ENCODE data around the gene MXRA7. TPM values are rescaled to one million over a fixed set of nuclear protein-coding genes. Genes with fewer than 3 reads are reported as not detected.

MXRA7 gene
- total RNA-seq, 2 experiments from 2014 or later, result 11.4 to 12.1 TPM

DNA sequence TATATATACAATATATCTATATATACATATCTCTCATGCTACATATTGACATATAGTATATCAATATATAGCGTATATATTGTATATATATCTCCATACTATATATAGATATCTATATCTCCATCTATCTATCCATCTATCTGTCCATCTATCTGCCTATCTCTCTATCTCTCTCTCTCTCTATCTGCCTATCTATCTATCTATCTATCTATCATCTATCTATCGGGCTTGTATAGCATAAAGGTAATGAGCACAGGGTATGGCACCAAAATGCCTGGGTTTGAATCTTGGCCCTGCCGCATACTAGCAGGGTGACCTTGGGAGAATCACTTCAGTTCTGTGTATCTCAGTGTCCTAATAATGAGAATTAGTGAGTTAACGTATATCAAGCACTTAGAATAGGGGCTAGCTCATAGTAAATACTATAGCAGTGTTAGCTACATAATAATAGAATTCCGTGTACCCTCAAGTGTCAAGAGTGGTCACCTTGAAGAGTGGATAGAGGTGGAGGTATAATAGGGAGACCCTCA is 68.7 kb downstream of the MXRA7 start:
- intact Hi-C loops (cut with DNase I, micrococcal nuclease), result no loop called here
- TF ChIP-seq, protein P1, sequence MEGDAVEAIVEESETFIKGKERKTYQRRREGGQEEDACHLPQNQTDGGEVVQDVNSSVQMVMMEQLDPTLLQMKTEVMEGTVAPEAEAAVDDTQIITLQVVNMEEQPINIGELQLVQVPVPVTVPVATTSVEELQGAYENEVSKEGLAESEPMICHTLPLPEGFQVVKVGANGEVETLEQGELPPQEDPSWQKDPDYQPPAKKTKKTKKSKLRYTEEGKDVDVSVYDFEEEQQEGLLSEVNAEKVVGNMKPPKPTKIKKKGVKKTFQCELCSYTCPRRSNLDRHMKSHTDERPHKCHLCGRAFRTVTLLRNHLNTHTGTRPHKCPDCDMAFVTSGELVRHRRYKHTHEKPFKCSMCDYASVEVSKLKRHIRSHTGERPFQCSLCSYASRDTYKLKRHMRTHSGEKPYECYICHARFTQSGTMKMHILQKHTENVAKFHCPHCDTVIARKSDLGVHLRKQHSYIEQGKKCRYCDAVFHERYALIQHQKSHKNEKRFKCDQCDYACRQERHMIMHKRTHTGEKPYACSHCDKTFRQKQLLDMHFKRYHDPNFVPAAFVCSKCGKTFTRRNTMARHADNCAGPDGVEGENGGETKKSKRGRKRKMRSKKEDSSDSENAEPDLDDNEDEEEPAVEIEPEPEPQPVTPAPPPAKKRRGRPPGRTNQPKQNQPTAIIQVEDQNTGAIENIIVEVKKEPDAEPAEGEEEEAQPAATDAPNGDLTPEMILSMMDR (IDR thresholded peaks at IDR 0.05), result no peak
- Mint-ChIP-seq H3K9me3 (peaks cover 3% of the 10 kb centered on the region), H3K4me3 (no peak overlapping the region), H3K27me3 (no peaks in the 10 kb centered on the region), H3K27ac (no peak overlapping the region), H3K36me3 (ENCODE audit: low read depth) (no peaks in the 10 kb centered on the region), H3K4me1 (ENCODE audit: low read depth) (peaks cover 20% of the 10 kb centered on the region)
- H3K4me1 ChIP-seq (ENCODE audit: insufficient read depth, low read length), result peaks cover 39% of the 10 kb centered on the region
- H3K9me3 ChIP-seq (ENCODE audit: control insufficient read depth in 1 of 2, insufficient read depth in 1 of 2, low read length in 2 of 2), result no peaks in the 10 kb centered on the region
- H3K4me3 ChIP-seq (ENCODE audit: low read length), result peak overlapping the region; percentile 8
- no peaks in the 10 kb centered on the region for H3K27me3 ChIP-seq (ENCODE audit: control insufficient read depth in 1 of 2, insufficient read depth in 2 of 2, low read length in 2 of 2)
- ChIA-PET CTCF (no interaction called here), POLR2A (no interaction called here)
- DNase-seq (no peak), ATAC-seq (ENCODE audit: poor library complexity) (no peak)
- no peaks in the 10 kb centered on the region for H3K36me3 ChIP-seq (ENCODE audit: insufficient read depth, low read length)
- no peak overlapping the region for H3K27ac ChIP-seq (ENCODE audit: low read depth in 1 of 2, low read length in 2 of 2)

DNA sequence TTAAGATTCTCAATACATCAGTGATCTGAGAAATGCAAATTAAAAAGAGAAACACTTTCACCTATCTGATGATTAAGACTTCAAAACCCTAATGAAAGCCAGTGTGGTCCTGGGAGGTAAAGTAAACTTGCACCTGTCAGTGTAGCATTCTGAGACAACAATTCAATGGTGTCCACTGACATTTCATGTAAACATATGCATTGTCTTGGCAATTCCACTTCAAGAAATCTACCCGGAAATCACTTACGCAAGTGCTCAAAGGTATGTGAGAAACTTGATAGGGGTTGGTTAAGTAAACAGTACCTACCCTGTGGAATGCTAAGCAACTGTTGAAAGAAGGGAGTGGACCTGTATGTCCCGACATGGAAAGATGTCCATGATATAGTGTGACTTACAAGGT is 69.3 kb downstream of the MXRA7 start:
- Mint-ChIP-seq H3K9me3 (peaks cover 1% of the 10 kb centered on the region), H3K36me3 (ENCODE audit: low read depth) (no peaks in the 10 kb centered on the region), H3K27me3 (no peaks in the 10 kb centered on the region), H3K4me3 (no peak overlapping the region), H3K27ac (no peak overlapping the region), H3K4me1 (ENCODE audit: low read depth) (peaks cover 20% of the 10 kb centered on the region)
- POLR2A ChIA-PET, result no interaction called here
- no peak overlapping the region for H3K27ac ChIP-seq (ENCODE audit: low read depth in 1 of 2, low read length in 2 of 2)
- H3K27me3 ChIP-seq (ENCODE audit: control insufficient read depth in 1 of 2, insufficient read depth in 2 of 2, low read length in 2 of 2), result no peaks in the 10 kb centered on the region
- H3K36me3 ChIP-seq (ENCODE audit: insufficient read depth, low read length), result no peaks in the 10 kb centered on the region
- TF ChIP-seq, protein P1 (IDR thresholded peaks at IDR 0.05), result no peak
- no peak for DNase-seq
- H3K4me3 ChIP-seq (ENCODE audit: low read length), result no peak overlapping the region
- intact Hi-C loops (cut with DNase I, micrococcal nuclease), result no loop called here
- ATAC-seq (ENCODE audit: poor library complexity), result no peak
- no peaks in the 10 kb centered on the region for H3K9me3 ChIP-seq (ENCODE audit: control insufficient read depth in 1 of 2, insufficient read depth in 1 of 2, low read length in 2 of 2)
- H3K4me1 ChIP-seq (ENCODE audit: insufficient read depth, low read length), result peaks cover 39% of the 10 kb centered on the region
- CTCF ChIA-PET, result no interaction called here

DNA sequence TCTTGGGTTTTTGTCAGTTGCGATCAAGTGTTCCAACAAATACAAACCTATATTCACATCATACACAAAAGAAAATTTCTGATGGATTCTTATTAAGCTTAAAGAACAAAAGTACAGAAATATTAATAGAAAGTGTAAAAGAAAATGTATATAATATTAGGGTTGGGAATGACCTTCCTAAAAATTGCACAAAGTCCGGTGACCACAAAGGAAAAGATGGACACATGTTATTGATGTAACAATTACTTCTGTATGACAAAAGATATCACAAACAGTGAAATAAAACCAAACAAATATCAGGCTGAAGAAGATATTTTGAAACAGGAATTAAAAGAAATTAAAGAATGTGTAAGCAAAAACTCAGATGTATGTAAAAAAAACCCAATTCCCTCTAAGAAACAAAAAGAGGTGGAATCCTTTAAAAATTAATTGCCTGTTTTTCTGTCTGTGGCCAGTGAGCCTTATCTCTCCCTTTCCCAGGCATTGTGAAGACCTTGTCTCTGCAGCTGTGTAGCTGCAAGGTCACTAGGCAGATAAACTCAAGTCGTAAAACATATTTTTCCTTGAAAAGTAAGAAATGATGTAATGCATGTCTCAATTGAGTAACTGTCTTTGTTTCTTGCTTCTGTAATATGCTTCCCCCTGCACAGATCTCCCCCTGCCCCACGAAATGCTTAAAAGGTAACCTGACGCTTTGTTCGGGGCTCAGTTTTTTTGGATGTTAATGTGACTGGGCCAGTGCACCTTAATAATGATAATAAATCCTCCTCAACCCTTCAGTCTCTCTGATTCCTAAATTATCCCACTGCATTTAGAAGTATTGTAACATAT is 70.0 kb downstream of the MXRA7 start:
- H3K4me3 ChIP-seq (ENCODE audit: low read length), result no peak overlapping the region
- H3K9me3 Mint-ChIP-seq, result no peaks in the 10 kb centered on the region
- peaks cover 20% of the 10 kb centered on the region for H3K4me1 Mint-ChIP-seq (ENCODE audit: low read depth)
- peaks cover 37% of the 10 kb centered on the region for H3K4me1 ChIP-seq (ENCODE audit: insufficient read depth, low read length)
- DNase-seq, result no peak
- no peak for ATAC-seq (ENCODE audit: poor library complexity)
- TF ChIP-seq, protein P1 (IDR thresholded peaks at IDR 0.05), result no peak
- no peaks in the 10 kb centered on the region for H3K36me3 Mint-ChIP-seq (ENCODE audit: low read depth)
- no peaks in the 10 kb centered on the region for H3K27me3 ChIP-seq (ENCODE audit: control insufficient read depth in 1 of 2, insufficient read depth in 2 of 2, low read length in 2 of 2)
- ChIA-PET CTCF (no interaction called here), POLR2A (no interaction called here)
- H3K36me3 ChIP-seq (ENCODE audit: insufficient read depth, low read length), result peaks cover 5% of the 10 kb centered on the region
- H3K27me3 Mint-ChIP-seq, result no peaks in the 10 kb centered on the region
- H3K9me3 ChIP-seq (ENCODE audit: control insufficient read depth in 1 of 2, insufficient read depth in 1 of 2, low read length in 2 of 2), result no peaks in the 10 kb centered on the region
- no peak overlapping the region for H3K27ac ChIP-seq (ENCODE audit: low read depth in 1 of 2, low read length in 2 of 2)
- H3K4me3 Mint-ChIP-seq, result no peak overlapping the region
- intact Hi-C loops (cut with DNase I, micrococcal nuclease), result no loop called here
- H3K27ac Mint-ChIP-seq, result no peak overlapping the region

Measured in CD4-positive, alpha-beta T cell (primary cell).